GM19463 (cell line): Measurements from ENCODE around the gene APPL1.
A peak's percentile ranks its signal among the peaks of the same experiment; 100 is the strongest.

Experiments used
- ATAC-seq: cut with Tn5 transposase; IDR thresholded peaks from one replicate; pipeline ENCODE4 v1.9.1; 2021; ENCODE audit warnings: mild to moderate bottlenecking, moderate library complexity; ENCODE audit not compliant: unreplicated experiment

APPL1 gene

GRCh38 chr3:57227204-57227929 lies at the start of gene APPL1:
Gene APPL1 (plus strand): TSS chr3:57227729. CDS start chr3:57227884, 155 bp downstream.
- peak; percentile 93 for ATAC-seq

GRCh38 chr3:57179580-57180410 lies 47.7 kb upstream of the APPL1 start:
- no peak for ATAC-seq

- no peak for ATAC-seq
Measured at GRCh38 chr3:57184526-57184925, 43.0 kb upstream of the APPL1 start.

GRCh38 chr3:57192028-57192427 lies 35.5 kb upstream of the APPL1 start:
- no peak for ATAC-seq

- ATAC-seq: no peak
Measured at GRCh38 chr3:57194641-57195040, 32.9 kb upstream of the APPL1 start.

GRCh38 chr3:57199895-57200297 lies 27.6 kb upstream of the APPL1 start, which contains the start of gene HESX1:
Gene HESX1 (minus strand): TSS chr3:57199978. CDS start chr3:57199918, 60 bp downstream.
- no peak for ATAC-seq

GRCh38 chr3:57206423-57206822 lies 21.1 kb upstream of the APPL1 start:
- no peak for ATAC-seq

- ATAC-seq: no peak
Measured at GRCh38 chr3:57221883-57222282, 5.6 kb upstream of the APPL1 start.

- ATAC-seq: no peak
Measured at GRCh38 chr3:57224856-57225255, 2.7 kb upstream of the APPL1 start.

- no peak for ATAC-seq
Measured at GRCh38 chr3:57226176-57226575, 1.4 kb upstream of the APPL1 start.

- ATAC-seq: peak; percentile 32
Measured at GRCh38 chr3:57227930-57228751, 612 bp downstream of the APPL1 start.

- no peak for ATAC-seq
Measured at GRCh38 chr3:57230006-57230405, 2.5 kb downstream of the APPL1 start.

GRCh38 chr3:57233799-57234198 lies 6.3 kb downstream of the APPL1 start:
- no peak for ATAC-seq

- ATAC-seq: no peak
Measured at GRCh38 chr3:57234613-57235575, 7.4 kb downstream of the APPL1 start.

GRCh38 chr3:57244946-57245345 lies 17.4 kb downstream of the APPL1 start:
- ATAC-seq: no peak

- ATAC-seq: no peak
Measured at GRCh38 chr3:57252404-57252803, 24.9 kb downstream of the APPL1 start.

- no peak for ATAC-seq
Measured at GRCh38 chr3:57256844-57257243, 29.3 kb downstream of the APPL1 start.

GRCh38 chr3:57257678-57258077 lies 30.1 kb downstream of the APPL1 start:
- no peak for ATAC-seq

- ATAC-seq: no peak
Measured at GRCh38 chr3:57261119-57261518, 33.6 kb downstream of the APPL1 start.

GRCh38 chr3:57261929-57262328 lies 34.4 kb downstream of the APPL1 start:
- ATAC-seq: no peak
